ENCODE results near the gene RNF112. TPM values are rescaled to one million over a fixed set of nuclear protein-coding genes. Genes with fewer than 3 reads are reported as not detected.
A peak's percentile ranks its signal among the peaks of the same experiment; 100 is the strongest.

Gene RNF112
- total and polyA plus RNA-seq, 2 experiments from 2014 or later: 0.83 to 9.1 TPM

- no peaks in the 10 kb centered on the region for H3K27me3 ChIP-seq (replicated peaks; ENCODE audit: insufficient read depth)
- no peak overlapping the region for H3K4me2 ChIP-seq (ENCODE audit: unreplicated experiment)
- H3K4me1 ChIP-seq (ENCODE audit: insufficient read depth): no peaks in the 10 kb centered on the region
- 6 to 7% methylated on average over 14 of the region's 14 CpGs for WGBS, 2 experiments (ENCODE audit: low coverage in 1 of 2, low lambda C conversion rate in 2 of 2, missing lambda C conversion rate in 2 of 2)
- H3K9ac ChIP-seq: no peak overlapping the region
- H3K79me2 ChIP-seq (ENCODE audit: insufficient read depth): no peaks in the 10 kb centered on the region
- H3K9me2 ChIP-seq (ENCODE audit: insufficient read depth): no peaks in the 10 kb centered on the region
- no peak overlapping the region for H3K27ac ChIP-seq
- H3K36me3 ChIP-seq (ENCODE audit: low read depth): no peaks in the 10 kb centered on the region
- H3K4me3 ChIP-seq: no peak overlapping the region
- H4K20me1 ChIP-seq (ENCODE audit: insufficient read depth): no peaks in the 10 kb centered on the region
- in situ Hi-C loops (cut with MboI): no loop called here
- peak; percentile 52 for DNase-seq
- H3K9me3 ChIP-seq (ENCODE audit: low read depth): no peaks in the 10 kb centered on the region
- TF ChIP-seq EZH2phosphoT487 (IDR thresholded peaks at IDR 0.05; ENCODE audit: insufficient read depth, low read depth): no peak
- TF ChIP-seq EZH2 (IDR thresholded peaks at IDR 0.05; ENCODE audit: insufficient read depth, poor library complexity, severe bottlenecking): no peak
- no peaks in the 10 kb centered on the region for H3F3A ChIP-seq (ENCODE audit: insufficient read depth)
- no peak overlapping the region for H2AFZ ChIP-seq
Observed at GRCh38 chr17:19464031-19465026, 53.3 kb downstream of the RNF112 start.

Small RNA genes within 50 kb of the gene (small RNA-seq; reads per million reads assigned to genes)
- not detected for gene RF00537 (ENCODE audit: low read depth, low replicate concordance)

Other genes with a start within 250 kb of the RNF112 start
- gene EPN2, start 173.9 kb upstream of the RNF112 start, total RNA-seq (2014; rRNA removed; shearing (Covaris generic)): 21.2 and 25.3 TPM in 2 replicates
- 54.0 and 56.2 TPM in 2 replicates for gene EPN2, start 173.9 kb upstream of the RNF112 start, polyA plus RNA-seq (2016; fragmentation: Nextera tagmentation; extraction: Ambion mirVana)
- gene B9D1, start 48.5 kb upstream of the RNF112 start, total RNA-seq (2014; rRNA removed; shearing (Covaris generic)): 14.9 and 15.5 TPM in 2 replicates
- gene B9D1, start 48.5 kb upstream of the RNF112 start, polyA plus RNA-seq (2016; fragmentation: Nextera tagmentation; extraction: Ambion mirVana): 24.4 and 25.2 TPM in 2 replicates
- 11.3 and 21.2 TPM in 2 replicates for gene MAPK7, start 32.7 kb upstream of the RNF112 start, total RNA-seq (2014; rRNA removed; shearing (Covaris generic))
- 25.7 and 28.6 TPM in 2 replicates for gene MAPK7, start 32.7 kb upstream of the RNF112 start, polyA plus RNA-seq (2016; fragmentation: Nextera tagmentation; extraction: Ambion mirVana)
- gene MFAP4, start 24.0 kb upstream of the RNF112 start, total RNA-seq (2014; rRNA removed; shearing (Covaris generic)): 79.0 and 97.8 TPM in 2 replicates
- 155 and 156 TPM in 2 replicates for gene MFAP4, start 24.0 kb upstream of the RNF112 start, polyA plus RNA-seq (2016; fragmentation: Nextera tagmentation; extraction: Ambion mirVana)
- gene SLC47A1, start 122.6 kb downstream of the RNF112 start, total RNA-seq (2014; rRNA removed; shearing (Covaris generic)): 1.9 and 7.0 TPM in 2 replicates
- 0.76 and 1.1 TPM in 2 replicates for gene SLC47A1, start 122.6 kb downstream of the RNF112 start, polyA plus RNA-seq (2016; fragmentation: Nextera tagmentation; extraction: Ambion mirVana)
- 41.9 and 62.1 TPM in 2 replicates for gene ALDH3A2, start 237.5 kb downstream of the RNF112 start, total RNA-seq (2014; rRNA removed; shearing (Covaris generic))
- 34.1 and 36.2 TPM in 2 replicates for gene ALDH3A2, start 237.5 kb downstream of the RNF112 start, polyA plus RNA-seq (2016; fragmentation: Nextera tagmentation; extraction: Ambion mirVana)

All from GM23248 (cell line).